ENCODE measurements around the gene SCAF4.
A peak's percentile ranks its signal among the peaks of the same experiment; 100 is the strongest.
"Not testable (repeated sequence)": the region's sequence is repeated elsewhere in the genome, so short reads cannot be mapped to it uniquely, and the experiment has no call there.

The SCAF4 gene

GRCh38 chr21:31670070-31670469 is 61.8 kb downstream of the SCAF4 start:
- DNase-seq (ENCODE audit: low spot score): no peak

DNA sequence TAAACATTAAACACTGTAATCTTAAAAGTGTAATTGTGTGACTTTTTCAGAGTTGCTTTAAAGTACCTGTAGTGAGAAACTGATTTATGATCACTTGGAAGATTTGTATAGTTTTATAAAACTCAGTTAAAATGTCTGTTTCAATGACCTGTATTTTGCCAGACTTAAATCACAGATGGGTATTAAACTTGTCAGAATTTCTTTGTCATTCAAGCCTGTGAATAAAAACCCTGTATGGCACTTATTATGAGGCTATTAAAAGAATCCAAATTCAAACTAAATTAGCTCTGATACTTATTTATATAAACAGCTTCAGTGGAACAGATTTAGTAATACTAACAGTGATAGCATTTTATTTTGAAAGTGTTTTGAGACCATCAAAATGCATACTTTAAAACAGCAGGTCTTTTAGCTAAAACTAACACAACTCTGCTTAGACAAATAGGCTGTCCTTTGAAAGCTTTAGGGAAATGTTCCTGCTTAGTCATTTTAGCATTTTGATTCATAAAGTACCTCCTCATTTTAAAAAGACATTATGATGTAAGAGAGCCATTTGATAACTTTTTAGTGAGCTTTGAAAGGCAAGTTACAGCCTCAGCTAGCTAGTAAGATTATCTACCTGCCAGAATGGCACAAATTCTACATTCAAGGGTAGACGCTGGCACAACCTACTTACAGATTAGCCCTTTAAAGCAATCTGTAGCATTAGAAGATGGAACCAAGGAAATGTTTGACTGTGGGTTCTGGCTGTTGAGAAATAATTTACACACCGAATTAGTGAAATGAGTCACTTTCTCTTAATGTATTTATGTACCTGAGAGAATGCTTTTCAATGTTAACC is 63.0 kb downstream of the SCAF4 start:
- DNase-seq (ENCODE audit: low spot score): no peak

DNA sequence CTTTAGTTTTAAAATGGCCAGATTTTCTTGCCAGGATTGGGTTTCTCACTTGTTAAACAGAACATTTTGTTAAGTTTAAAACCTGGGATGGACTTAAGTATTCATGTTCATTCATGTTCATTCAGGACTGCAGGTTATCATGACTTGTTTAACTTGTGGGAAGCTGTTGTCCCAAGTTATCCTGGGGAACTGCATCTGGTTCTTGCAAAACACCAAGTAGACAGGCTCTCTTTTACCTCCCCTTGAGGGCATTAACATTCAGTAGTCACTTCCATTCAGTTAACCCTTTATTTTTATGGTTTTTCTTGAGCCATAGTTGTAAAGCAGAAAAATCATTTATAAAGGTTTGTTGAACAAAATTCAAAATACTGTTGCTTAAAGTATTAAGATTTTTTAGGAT is 64.3 kb downstream of the SCAF4 start:
- no peak for DNase-seq (ENCODE audit: low spot score)

DNA sequence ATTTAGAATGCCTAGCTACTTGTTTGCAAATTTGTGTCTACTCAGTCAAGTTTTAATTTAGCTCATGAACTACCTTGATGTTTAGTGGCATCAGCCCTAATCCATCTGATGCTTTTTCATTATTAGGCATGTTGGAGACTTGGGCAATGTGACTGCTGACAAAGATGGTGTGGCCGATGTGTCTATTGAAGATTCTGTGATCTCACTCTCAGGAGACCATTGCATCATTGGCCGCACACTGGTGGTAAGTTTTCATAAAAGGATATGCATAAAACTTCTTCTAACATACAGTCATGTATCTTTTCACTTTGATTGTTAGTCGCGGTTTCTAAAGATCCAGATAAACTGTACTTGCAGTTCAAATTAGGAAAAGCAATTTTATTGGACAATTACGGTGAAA is 64.8 kb downstream of the SCAF4 start:
- no peak for DNase-seq (ENCODE audit: low spot score)

GRCh38 chr21:31666445-31667010 is 65.4 kb downstream of the SCAF4 start:
- DNase-seq (ENCODE audit: low spot score): no peak

- DNase-seq (ENCODE audit: low spot score): not testable (repeated sequence)
Measured at GRCh38 chr21:31665869-31666268, 66.0 kb downstream of the SCAF4 start.

- no peak for DNase-seq (ENCODE audit: low spot score)
Measured at GRCh38 chr21:31665397-31665796, 66.5 kb downstream of the SCAF4 start.

DNA sequence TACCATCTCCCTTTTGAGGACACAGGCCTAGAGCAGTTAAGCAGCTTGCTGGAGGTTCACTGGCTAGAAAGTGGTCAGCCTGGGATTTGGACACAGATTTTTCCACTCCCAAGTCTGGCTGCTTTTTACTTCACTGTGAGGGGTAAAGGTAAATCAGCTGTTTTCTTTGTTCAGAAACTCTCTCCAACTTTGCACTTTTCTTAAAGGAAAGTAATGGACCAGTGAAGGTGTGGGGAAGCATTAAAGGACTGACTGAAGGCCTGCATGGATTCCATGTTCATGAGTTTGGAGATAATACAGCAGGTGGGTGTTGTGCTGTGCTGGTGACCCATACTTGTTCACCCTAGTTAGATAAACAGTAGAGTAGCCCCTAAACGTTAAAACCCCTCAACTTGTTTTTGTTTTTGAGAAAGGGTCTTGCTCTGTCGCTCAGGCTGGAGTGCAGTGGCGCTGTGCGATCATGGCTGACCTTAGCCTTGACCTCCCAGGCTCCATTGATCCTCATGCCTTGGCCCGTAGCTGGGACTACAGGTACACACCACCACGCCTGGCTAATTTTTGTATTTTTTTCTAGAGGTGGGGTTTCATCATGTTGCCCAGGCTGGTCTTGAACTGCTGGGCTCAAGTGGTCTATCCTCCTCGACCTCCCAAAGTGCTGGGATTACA is 68.2 kb downstream of the SCAF4 start:
- DNase-seq (ENCODE audit: low spot score): no peak

GRCh38 chr21:31660591-31660990 is 71.3 kb downstream of the SCAF4 start:
- no peak for DNase-seq (ENCODE audit: low spot score)

- DNase-seq (ENCODE audit: low spot score): no peak
Measured at GRCh38 chr21:31660259-31660565, 71.7 kb downstream of the SCAF4 start.

DNA sequence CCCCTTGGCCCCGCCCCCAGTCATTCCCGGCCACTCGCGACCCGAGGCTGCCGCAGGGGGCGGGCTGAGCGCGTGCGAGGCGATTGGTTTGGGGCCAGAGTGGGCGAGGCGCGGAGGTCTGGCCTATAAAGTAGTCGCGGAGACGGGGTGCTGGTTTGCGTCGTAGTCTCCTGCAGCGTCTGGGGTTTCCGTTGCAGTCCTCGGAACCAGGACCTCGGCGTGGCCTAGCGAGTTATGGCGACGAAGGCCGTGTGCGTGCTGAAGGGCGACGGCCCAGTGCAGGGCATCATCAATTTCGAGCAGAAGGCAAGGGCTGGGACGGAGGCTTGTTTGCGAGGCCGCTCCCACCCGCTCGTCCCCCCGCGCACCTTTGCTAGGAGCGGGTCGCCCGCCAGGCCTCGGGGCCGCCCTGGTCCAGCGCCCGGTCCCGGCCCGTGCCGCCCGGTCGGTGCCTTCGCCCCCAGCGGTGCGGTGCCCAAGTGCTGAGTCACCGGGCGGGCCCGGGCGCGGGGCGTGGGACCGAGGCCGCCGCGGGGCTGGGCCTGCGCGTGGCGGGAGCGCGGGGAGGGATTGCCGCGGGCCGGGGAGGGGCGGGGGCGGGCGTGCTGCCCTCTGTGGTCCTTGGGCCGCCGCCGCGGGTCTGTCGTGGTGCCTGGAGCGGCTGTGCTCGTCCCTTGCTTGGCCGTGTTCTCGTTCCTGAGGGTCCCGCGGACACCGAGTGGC is 72.2 kb downstream of the SCAF4 start, which contains the start of gene SOD1:
SOD1 (plus strand) TSS at position 158 of the 723 bp plus-strand sequence; CDS start at position 235, 77 bp downstream.
- peak; percentile 99 for DNase-seq (ENCODE audit: low spot score)

- DNase-seq (ENCODE audit: low spot score): no peak
Measured at GRCh38 chr21:31659286-31659535, 72.7 kb downstream of the SCAF4 start.

GRCh38 chr21:31658053-31658452 is 73.9 kb downstream of the SCAF4 start:
- DNase-seq (ENCODE audit: low spot score): no peak

- DNase-seq (ENCODE audit: low spot score): no peak
Measured at GRCh38 chr21:31656199-31657095, 75.5 kb downstream of the SCAF4 start.

DNA sequence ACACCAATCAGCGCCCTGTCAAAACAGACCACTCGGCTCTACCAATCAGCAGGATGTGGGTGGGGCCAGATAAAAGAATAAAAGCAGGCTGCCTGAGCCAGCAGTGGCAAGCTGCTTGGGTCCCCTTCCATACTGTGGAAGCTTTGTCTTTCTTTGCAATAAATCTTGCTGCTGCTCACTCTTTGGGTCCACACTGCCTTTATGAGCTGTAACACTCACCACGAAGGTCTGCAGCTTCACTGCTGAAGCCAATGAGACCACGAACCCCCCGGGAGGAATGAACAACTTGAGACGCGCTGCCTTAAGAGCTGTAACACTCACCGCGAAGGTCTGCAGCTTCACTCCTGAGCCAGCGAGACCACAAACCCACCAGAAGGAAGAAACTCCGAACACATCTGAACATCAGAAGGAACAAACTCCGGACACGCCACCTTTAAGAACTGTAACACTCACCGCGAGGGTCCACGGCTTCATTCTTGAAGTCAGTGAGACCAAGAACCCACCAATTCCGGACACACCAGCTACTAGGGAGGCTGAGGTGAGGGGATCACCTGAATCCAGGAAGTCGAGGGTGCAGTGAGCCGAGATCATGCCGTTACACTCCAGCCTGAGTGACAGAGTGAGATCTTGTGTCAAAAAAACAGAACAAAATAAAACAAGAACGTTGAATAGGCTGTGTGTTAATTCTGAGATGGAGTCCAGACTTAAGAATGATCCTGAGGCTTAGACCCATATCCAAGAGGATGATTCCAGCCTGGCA is 76.9 kb downstream of the SCAF4 start:
- not testable (repeated sequence) for DNase-seq (ENCODE audit: low spot score)

GRCh38 chr21:31654340-31654739 is 77.6 kb downstream of the SCAF4 start:
- no peak for DNase-seq (ENCODE audit: low spot score)

- DNase-seq (ENCODE audit: low spot score): not testable (repeated sequence)
Measured at GRCh38 chr21:31651491-31651890, 80.4 kb downstream of the SCAF4 start.

GRCh38 chr21:31650930-31651329 is 81.0 kb downstream of the SCAF4 start:
- DNase-seq (ENCODE audit: low spot score): no peak

GRCh38 chr21:31647650-31648049 is 84.3 kb downstream of the SCAF4 start:
- no peak for DNase-seq (ENCODE audit: low spot score)

- DNase-seq (ENCODE audit: low spot score): no peak
Measured at GRCh38 chr21:31644643-31645042, 87.3 kb downstream of the SCAF4 start.

- DNase-seq (ENCODE audit: low spot score): no peak
Measured at GRCh38 chr21:31641416-31641922, 90.4 kb downstream of the SCAF4 start.

Data from D341Med (cell line).